HG02840 (cell line): ENCODE results near the gene TFB1M.
"Not testable (repeated sequence)": the region's sequence is repeated elsewhere in the genome, so short reads cannot be mapped to it uniquely, and the experiment has no call there.

Experiments
- ATAC-seq: cut with Tn5 transposase; IDR thresholded peaks from one replicate; pipeline ENCODE4 v1.9.1; 2021; ENCODE audit warnings: mild to moderate bottlenecking, moderate library complexity, moderate number of reproducible peaks; ENCODE audit not compliant: unreplicated experiment, low FRiP score

The TFB1M gene

GRCh38 chr6:155306958-155307357 lies 7.3 kb downstream of the TFB1M start:
- ATAC-seq = no peak

GRCh38 chr6:155303361-155303870 lies 10.9 kb downstream of the TFB1M start:
- ATAC-seq = no peak

- no peak for ATAC-seq
Observed at GRCh38 chr6:155301867-155302266, 12.4 kb downstream of the TFB1M start.

- no peak for ATAC-seq
Observed at GRCh38 chr6:155297669-155298068, 16.6 kb downstream of the TFB1M start.

- ATAC-seq = no peak
Observed at GRCh38 chr6:155292711-155293110, 21.6 kb downstream of the TFB1M start.

GRCh38 chr6:155291291-155291690 lies 23.0 kb downstream of the TFB1M start:
- no peak for ATAC-seq

- no peak for ATAC-seq
Observed at GRCh38 chr6:155290491-155290890, 23.8 kb downstream of the TFB1M start.

- no peak for ATAC-seq
Observed at GRCh38 chr6:155287762-155288161, 26.5 kb downstream of the TFB1M start.

- ATAC-seq = no peak
Observed at GRCh38 chr6:155284775-155285174, 29.5 kb downstream of the TFB1M start.

GRCh38 chr6:155278319-155279049 lies 35.8 kb downstream of the TFB1M start:
- ATAC-seq = no peak

- ATAC-seq = no peak
Observed at GRCh38 chr6:155276638-155277037, 37.6 kb downstream of the TFB1M start.

GRCh38 chr6:155275808-155276480 lies 38.3 kb downstream of the TFB1M start:
- ATAC-seq = no peak

- no peak for ATAC-seq
Observed at GRCh38 chr6:155274533-155274932, 39.8 kb downstream of the TFB1M start.

GRCh38 chr6:155274106-155274505 lies 40.2 kb downstream of the TFB1M start:
- ATAC-seq = no peak

GRCh38 chr6:155273431-155273830 lies 40.9 kb downstream of the TFB1M start:
- no peak for ATAC-seq

- ATAC-seq = no peak
Observed at GRCh38 chr6:155272353-155273232, 41.7 kb downstream of the TFB1M start.

GRCh38 chr6:155271145-155271544 lies 43.1 kb downstream of the TFB1M start:
- no peak for ATAC-seq

GRCh38 chr6:155270561-155271091 lies 43.7 kb downstream of the TFB1M start:
- ATAC-seq = no peak

GRCh38 chr6:155269765-155270164 lies 44.5 kb downstream of the TFB1M start:
- ATAC-seq = no peak

- ATAC-seq = not testable (repeated sequence)
Observed at GRCh38 chr6:155268088-155268867, 46.0 kb downstream of the TFB1M start.
